B cell (primary cell): ENCODE data around the gene SCN2B. TPM values are rescaled to one million over a fixed set of nuclear protein-coding genes. Genes with fewer than 3 reads are reported as not detected.

Source experiments
- ATAC-seq: fragments of 200-7000 bp; cut with Tn5 transposase; one replicate; pipeline ENCODE4 v1.10.0; 2021; ENCODE audit warnings: low read depth, mild to moderate bottlenecking, moderate number of reproducible peaks, moderate library complexity
- CTCF ChIA-PET: fragments of 350-600 bp; sonication (Branson Sonifier 250); formaldehyde crosslinking; loops from one replicate; lab custom pipeline; 2021; ENCODE audit warnings: antibody characterized with exemption, inconsistent platforms; lab: Charles Lee
- POLR2A ChIA-PET: fragments of 350-600 bp; sonication (Branson Sonifier 250); formaldehyde crosslinking; loops from one replicate; lab custom pipeline; 2021; ENCODE audit warnings: antibody characterized with exemption; lab: Charles Lee
- DNase-seq: peaks from one replicate; pipeline ENCODE4 v3.0.0; 2013
- H2AFZ ChIP-seq: 2 replicates; pipeline ENCODE4 v1.6.1; 2012; ENCODE audit warnings: mild to moderate bottlenecking, low read depth, low read length; ENCODE audit not compliant: insufficient read depth, poor library complexity, severe bottlenecking
- H3K27ac ChIP-seq, 2 donors: 1 replicate in 1 of 2; 2 replicates in 1 of 2; pipeline ENCODE4 v1.5.1; 2012 to 2013; ENCODE audit warnings: low read length in 2 of 2, mild to moderate bottlenecking in 2 of 2, moderate library complexity in 1 of 2
- H3K27me3 ChIP-seq, 4 experiments: fragments of 200-600 bp in 1 of 4; sonication (generic) in 1 of 4; replicated peaks in 1 of 4; 1 replicate in 2 of 4; 2 replicates in 2 of 4; pipeline versions ENCODE4 v1.6.1 to v1.7.0; 2013 to 2016; ENCODE audit warnings: low read length in 3 of 4, mild to moderate bottlenecking in 2 of 4, mixed read lengths in 1 of 4, moderate library complexity in 1 of 4; ENCODE audit not compliant: insufficient read depth in 4 of 4, control insufficient read depth in 3 of 4; ENCODE audit errors: control extremely low read depth in 1 of 4
- H3K36me3 ChIP-seq, 2 experiments: replicated peaks in 1 of 2; 1 replicate in 1 of 2; 2 replicates in 1 of 2; pipeline versions ENCODE4 v1.6.1 to v1.7.1; 2013; ENCODE audit warnings: low read length in 1 of 2; ENCODE audit not compliant: insufficient read depth in 2 of 2, control insufficient read depth in 1 of 2; ENCODE audit errors: control extremely low read depth in 1 of 2, extremely low read depth in 1 of 2
- H3K4me1 ChIP-seq, 2 donors: fragments of 200-600 bp in 1 of 2; sonication (generic) in 1 of 2; 1 replicate in 1 of 2; 2 replicates in 1 of 2; pipeline versions ENCODE4 v1.5.1 to v1.6.1; 2013 to 2017; ENCODE audit warnings: low read length in 2 of 2; ENCODE audit not compliant: control insufficient read depth in 2 of 2, insufficient read depth in 2 of 2
- H3K4me2 ChIP-seq: replicated peaks from 2 replicates; pipeline ENCODE3; 2012; ENCODE audit warnings: mild to moderate bottlenecking, low read depth, low read length; ENCODE audit not compliant: poor library complexity, severe bottlenecking
- H3K4me3 ChIP-seq, 5 experiments: fragments of 200-600 bp in 1 of 5; sonication (generic) in 1 of 5; 1 replicate in 3 of 5; 2 replicates in 2 of 5; pipeline versions ENCODE4 v1.5.1 to v1.7.0; 2011 to 2016; ENCODE audit warnings: low read length in 4 of 5, mild to moderate bottlenecking in 4 of 5, low read depth in 2 of 5, control low read depth in 1 of 5, moderate library complexity in 1 of 5; ENCODE audit not compliant: insufficient read depth in 1 of 5; ENCODE audit errors: control extremely low read depth in 1 of 5, extremely low read depth in 1 of 5
- H3K79me2 ChIP-seq: fragments of 200-600 bp; sonication (generic); one replicate; pipeline ENCODE4 v1.6.0; 2016; ENCODE audit warnings: low read length; ENCODE audit not compliant: control insufficient read depth, insufficient read depth
- H3K9ac ChIP-seq: fragments of 200-600 bp; sonication (generic); 2 replicates; pipeline ENCODE4 v1.6.1; 2017; ENCODE audit warnings: mild to moderate bottlenecking, low read length, moderate library complexity
- H3K9me3 ChIP-seq, 3 donors: one replicate each; pipeline versions ENCODE4 v1.6.1 to v1.7.1; 2013; ENCODE audit warnings: low read length in 2 of 3; ENCODE audit not compliant: control insufficient read depth in 2 of 3, insufficient read depth in 1 of 3; ENCODE audit errors: control extremely low read depth in 1 of 3
- H4K20me1 ChIP-seq: 2 replicates; pipeline ENCODE4 v1.6.0; 2012; ENCODE audit warnings: mild to moderate bottlenecking, low read length; ENCODE audit not compliant: insufficient read depth, control insufficient read depth, poor library complexity, severe bottlenecking
- H3K27ac Mint-ChIP-seq: one replicate; pipeline ENCODE4 v1.8.0; 2021; ENCODE audit warnings: mixed read lengths
- H3K27me3 Mint-ChIP-seq: one replicate; pipeline ENCODE4 v1.8.0; 2021; ENCODE audit warnings: mixed read lengths
- H3K4me1 Mint-ChIP-seq: one replicate; pipeline ENCODE4 v1.8.0; 2021; ENCODE audit warnings: mixed read lengths
- H3K4me3 Mint-ChIP-seq: one replicate; pipeline ENCODE4 v1.8.0; 2021; ENCODE audit warnings: mixed read lengths
- H3K9me3 Mint-ChIP-seq: one replicate; pipeline ENCODE4 v1.8.0; 2022; ENCODE audit warnings: mixed read lengths; ENCODE audit not compliant: insufficient read depth
- EZH2 ChIP-seq: IDR thresholded peaks from 2 replicates; pipeline ENCODE4 v1.6.1; 2012; ENCODE audit warnings: borderline replicate concordance, low read depth, mild to moderate bottlenecking, moderate library complexity, low read length; ENCODE audit not compliant: insufficient read depth, poor library complexity, severe bottlenecking
- WGBS: methylation state at CpG from one replicate; pipeline ENCODE4 v1.1.5; 2013; ENCODE audit warnings: missing lambda C conversion rate; ENCODE audit not compliant: insufficient coverage; 5-methylcytosine and 5-hydroxymethylcytosine counted together
- intact Hi-C: fragments of 100-400 bp; cut with micrococcal nuclease; formaldehyde crosslinking; loops from one replicate; pipeline ENCODE4 v1.10.0; 2022
- polyA plus RNA-seq: library from polyadenylated mRNA; depleted of rRNA; stranded (reverse); fragments of >200 nt; gene quantifications from 2 replicates; pipeline ENCODE4 v1.2.3, GENCODE V29; 2012
- total RNA-seq, 2 donors: library from RNA; stranded (reverse); fragments of 120-200 nt in 1 of 2; gene quantifications; 1 replicate in 1 of 2; 2 replicates in 1 of 2; pipeline versions ENCODE4 v1.2.3 to v1.2.4, GENCODE V29; 2013 to 2022
- TF ChIP-seq, protein P1 (sequence below): fragments of 200-600 bp; IDR thresholded peaks from one replicate; pipeline ENCODE4 v1.8.0; 2022; ENCODE audit warnings: antibody characterized with exemption, mild to moderate bottlenecking

The SCN2B gene
- total and polyA plus RNA-seq, 2 donors (not counting 1 experiment from before 2014, with no cell fraction given), result not detected

DNA sequence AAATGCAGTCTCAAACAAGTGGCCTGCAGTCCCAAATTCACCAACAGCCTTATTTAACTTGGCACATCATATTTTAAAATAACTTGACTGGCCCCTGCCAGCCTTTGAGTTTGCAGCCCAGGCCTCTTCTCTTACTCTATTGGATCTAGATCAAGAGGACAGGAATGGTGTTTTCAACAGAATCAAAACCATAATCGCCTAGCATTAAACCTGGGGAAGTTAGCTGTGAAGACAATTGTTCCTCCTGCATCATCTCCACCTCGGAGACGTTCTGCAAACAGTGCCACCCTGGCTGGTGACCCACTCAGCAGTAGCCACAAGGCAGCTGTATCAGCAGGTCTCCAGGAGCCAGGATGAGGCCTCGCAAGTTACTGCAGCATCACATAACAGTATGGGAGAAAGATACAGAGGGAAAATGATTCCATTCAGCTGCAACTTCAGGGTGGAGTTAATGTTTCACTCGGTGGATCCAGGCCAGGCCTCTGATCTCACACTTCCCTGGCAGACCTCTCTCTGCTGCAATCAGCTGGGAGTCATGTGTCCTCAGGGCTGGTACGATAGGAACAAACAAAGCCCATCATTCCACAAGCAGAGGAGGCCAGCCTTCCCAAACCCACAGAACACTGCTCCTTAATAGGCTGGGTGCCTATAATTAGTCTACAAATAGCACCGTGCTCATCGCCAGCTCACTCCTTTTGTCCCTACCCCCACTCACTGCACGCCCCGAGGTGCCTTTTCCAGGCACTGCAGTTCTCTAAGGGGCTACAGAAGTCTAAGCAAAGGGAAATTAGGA is 18.6 kb upstream of the SCN2B start:
- H3K27me3 Mint-ChIP-seq, result peaks cover 7% of the 10 kb centered on the region
- Histone ChIP-seq H3K4me2 (no peak overlapping the region), H3K36me3 (no peaks in the 10 kb centered on the region), H3K9ac (no peak overlapping the region), H3K79me2 (no peaks in the 10 kb centered on the region), H2AFZ (no peak overlapping the region), H3K4me1 (peaks cover 0 to 3% of the 10 kb centered on the region in 2 donors), H3K27me3 (peaks cover 0 to 18% (median 4%) of the 10 kb centered on the region in 4 experiments), H3K27ac (no peak overlapping the region), H3K4me3 (no peak overlapping the region), H4K20me1 (no peaks in the 10 kb centered on the region), H3K9me3 (peaks cover 0 to 17% (median 4%) of the 10 kb centered on the region in 3 donors)
- TF ChIP-seq, protein P1, sequence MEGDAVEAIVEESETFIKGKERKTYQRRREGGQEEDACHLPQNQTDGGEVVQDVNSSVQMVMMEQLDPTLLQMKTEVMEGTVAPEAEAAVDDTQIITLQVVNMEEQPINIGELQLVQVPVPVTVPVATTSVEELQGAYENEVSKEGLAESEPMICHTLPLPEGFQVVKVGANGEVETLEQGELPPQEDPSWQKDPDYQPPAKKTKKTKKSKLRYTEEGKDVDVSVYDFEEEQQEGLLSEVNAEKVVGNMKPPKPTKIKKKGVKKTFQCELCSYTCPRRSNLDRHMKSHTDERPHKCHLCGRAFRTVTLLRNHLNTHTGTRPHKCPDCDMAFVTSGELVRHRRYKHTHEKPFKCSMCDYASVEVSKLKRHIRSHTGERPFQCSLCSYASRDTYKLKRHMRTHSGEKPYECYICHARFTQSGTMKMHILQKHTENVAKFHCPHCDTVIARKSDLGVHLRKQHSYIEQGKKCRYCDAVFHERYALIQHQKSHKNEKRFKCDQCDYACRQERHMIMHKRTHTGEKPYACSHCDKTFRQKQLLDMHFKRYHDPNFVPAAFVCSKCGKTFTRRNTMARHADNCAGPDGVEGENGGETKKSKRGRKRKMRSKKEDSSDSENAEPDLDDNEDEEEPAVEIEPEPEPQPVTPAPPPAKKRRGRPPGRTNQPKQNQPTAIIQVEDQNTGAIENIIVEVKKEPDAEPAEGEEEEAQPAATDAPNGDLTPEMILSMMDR, result no peak
- TF ChIP-seq EZH2, result no peak
- intact Hi-C loops, result no loop called here
- no peak overlapping the region for H3K27ac Mint-ChIP-seq
- 95% methylated on average over 6 of the region's 10 CpGs for WGBS
- peaks cover 4% of the 10 kb centered on the region for H3K9me3 Mint-ChIP-seq
- peaks cover 2% of the 10 kb centered on the region for H3K4me1 Mint-ChIP-seq
- no peak for DNase-seq
- ChIA-PET CTCF (interaction anchor here (0.9 to 2.8 kb wide), 5 partner anchors 18 to 158 kb away, joined by 3 to 13 read pairs (median 4); partner anchors contain the start of gene SCN2B), POLR2A (no interaction called here)
- no peak overlapping the region for H3K4me3 Mint-ChIP-seq
- no peak for ATAC-seq

DNA sequence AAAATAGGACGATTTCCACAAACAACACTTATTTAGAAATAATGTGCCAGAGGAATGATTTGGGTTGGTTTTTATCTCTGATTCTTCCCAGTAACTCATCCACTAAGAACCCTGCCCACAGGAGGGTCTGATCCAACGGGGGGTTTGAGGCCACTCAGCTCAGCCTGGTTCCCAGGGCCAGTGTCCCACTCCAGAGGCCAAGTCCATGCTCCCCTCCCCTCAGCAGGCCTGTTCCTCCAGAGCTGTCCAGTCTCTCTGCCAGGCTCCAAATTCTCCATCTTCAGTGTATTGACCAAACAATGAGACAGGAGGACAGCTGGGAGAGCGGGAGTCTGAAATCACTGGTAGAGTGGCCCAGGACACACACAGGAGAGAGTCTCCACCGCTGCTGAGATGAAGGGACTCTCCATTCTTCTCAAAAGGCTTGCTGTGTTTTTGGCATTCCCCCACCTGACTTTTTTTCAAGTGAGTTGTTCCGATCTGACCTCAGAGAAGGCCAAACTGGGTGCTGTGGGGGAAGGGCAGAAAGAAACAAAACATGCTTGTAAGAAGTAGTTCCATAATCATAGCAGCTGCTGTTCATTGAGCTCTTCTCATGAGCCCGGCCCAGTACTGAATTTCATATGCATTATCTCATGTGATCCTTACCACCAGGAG is 17.6 kb upstream of the SCN2B start:
- 86% methylated on average over 3 of the region's 6 CpGs for WGBS
- POLR2A ChIA-PET, result no interaction called here
- H3K27ac Mint-ChIP-seq, result no peak overlapping the region

More for the DNA sequence above, 17.6 kb upstream of the SCN2B start:
- H3K27ac ChIP-seq, result no peak overlapping the region
- H3K4me2 ChIP-seq, result no peak overlapping the region
- Mint-ChIP-seq H3K27me3 (peaks cover 17% of the 10 kb centered on the region), H3K4me1 (peaks cover 2% of the 10 kb centered on the region), H3K9me3 (peaks cover 4% of the 10 kb centered on the region), H3K4me3 (no peak overlapping the region)
- no peak overlapping the region for H3K4me3 ChIP-seq
- no peaks in the 10 kb centered on the region for H4K20me1 ChIP-seq
- H3K9me3 ChIP-seq, result peaks cover 0 to 17% (median 4%) of the 10 kb centered on the region in 3 donors
- no peak overlapping the region for H2AFZ ChIP-seq
- TF ChIP-seq, protein P1, result no peak
- TF ChIP-seq EZH2, result no peak
- H3K36me3 ChIP-seq, result no peaks in the 10 kb centered on the region
- intact Hi-C loops, result no loop called here
- no peaks in the 10 kb centered on the region for H3K79me2 ChIP-seq
- CTCF ChIA-PET, result interaction anchor here (1.8 to 2.8 kb wide), 3 partner anchors 97 to 159 kb away, joined by 4 to 13 read pairs (median 9); no protein-coding TSS in a partner anchor
- H3K4me1 ChIP-seq, result peaks cover 0 to 3% of the 10 kb centered on the region in 2 donors
- H3K27me3 ChIP-seq, result peaks cover 0 to 19% (median 5%) of the 10 kb centered on the region in 4 experiments
- no peak overlapping the region for H3K9ac ChIP-seq
- no peak for ATAC-seq
- DNase-seq, result no peak
